Colon (tissue), 2 donors: ENCODE results near the gene GUCY1A2.
"Not testable (repeated sequence)": the region's sequence is repeated elsewhere in the genome, so short reads cannot be mapped to it uniquely, and the experiment has no call there.

Source experiments
- FAIRE-seq: peaks from 2 replicates; lab custom pipeline; 2012; peaks lifted over from hg19 to GRCh38; lab: Jason Lieb, UNC
- donor health status: control.
- donor health status: control.

Gene GUCY1A2

DNA sequence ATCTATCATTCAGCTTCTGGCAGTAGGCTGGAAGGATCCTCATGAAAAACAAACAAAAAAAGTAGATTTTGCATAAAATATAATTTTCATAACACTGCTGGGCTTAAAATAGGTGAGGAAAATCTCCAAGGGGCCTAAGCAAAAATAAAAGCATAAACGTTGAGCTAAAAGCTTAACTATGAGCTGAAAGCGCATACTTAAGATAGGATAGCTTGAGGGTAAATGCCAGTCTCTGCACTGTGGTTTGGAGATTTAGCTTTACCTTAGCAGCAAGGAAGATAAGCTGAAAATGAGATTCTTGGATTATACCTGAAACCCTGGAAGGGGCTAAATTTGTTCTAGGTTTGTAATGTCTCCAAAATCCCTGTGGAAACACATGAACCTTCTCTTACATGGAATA, 183.7 kb downstream of the GUCY1A2 start:
- no peak for FAIRE-seq

DNA sequence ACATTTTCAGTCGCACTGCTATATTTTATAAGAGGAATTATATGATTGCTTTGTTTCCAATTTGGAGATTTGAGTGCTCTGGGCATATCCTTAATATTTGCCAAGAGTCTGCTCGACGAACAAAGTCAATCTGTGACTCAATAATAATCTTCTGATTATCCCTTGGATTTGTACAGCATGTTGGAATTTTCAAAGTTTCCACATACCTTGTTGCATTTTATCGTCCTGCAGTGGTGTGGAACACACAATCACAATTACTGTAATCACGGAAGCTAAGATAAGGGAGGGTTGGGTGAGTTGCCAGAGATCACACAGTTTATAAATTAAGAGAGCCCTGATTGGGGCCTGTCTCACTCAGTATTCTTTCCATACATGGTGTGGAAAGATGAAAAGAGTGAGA, 189.3 kb downstream of the GUCY1A2 start:
- FAIRE-seq: no peak

DNA sequence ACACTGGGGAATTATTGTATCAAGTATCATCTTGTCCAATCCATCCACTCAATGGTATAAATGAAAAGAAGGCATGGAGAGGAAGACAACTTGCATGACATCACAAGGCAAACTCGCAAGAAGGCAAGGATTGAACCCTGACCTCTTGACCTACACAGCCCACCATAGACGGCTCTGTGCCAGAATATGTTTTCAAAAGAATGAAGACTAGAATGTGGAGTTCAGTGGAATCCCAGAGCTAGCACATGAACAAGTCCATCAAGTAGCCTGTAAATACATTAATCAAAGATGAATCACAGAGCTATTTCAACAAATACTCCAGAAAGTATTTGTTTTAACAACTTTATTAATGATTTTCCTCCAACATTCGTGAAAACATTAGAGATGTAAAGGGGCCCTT, 189.7 kb downstream of the GUCY1A2 start:
- no peak for FAIRE-seq

- no peak for FAIRE-seq
These were observed 190.6 kb downstream of the GUCY1A2 start for GRCh38 chr11:106827687-106828086.

DNA sequence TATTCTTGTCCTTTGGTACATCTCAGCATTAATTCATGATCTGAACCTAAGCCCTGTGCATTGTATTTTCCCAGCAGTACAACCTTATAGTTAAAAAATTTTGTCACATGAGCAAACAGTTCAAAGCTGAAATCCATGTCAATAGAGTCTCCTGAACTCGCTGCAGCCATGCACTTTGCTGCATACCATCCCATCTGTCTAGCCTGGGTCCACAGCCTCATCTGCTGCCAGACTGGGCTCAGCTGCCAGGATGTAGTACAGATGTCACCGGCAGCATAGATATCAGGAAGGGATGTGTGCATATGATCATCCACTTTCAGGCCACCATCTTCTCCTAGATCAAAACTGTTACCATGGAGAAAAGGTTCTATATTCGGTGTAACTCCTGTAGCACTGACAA, 191.7 kb downstream of the GUCY1A2 start:
- not testable (repeated sequence) for FAIRE-seq

DNA sequence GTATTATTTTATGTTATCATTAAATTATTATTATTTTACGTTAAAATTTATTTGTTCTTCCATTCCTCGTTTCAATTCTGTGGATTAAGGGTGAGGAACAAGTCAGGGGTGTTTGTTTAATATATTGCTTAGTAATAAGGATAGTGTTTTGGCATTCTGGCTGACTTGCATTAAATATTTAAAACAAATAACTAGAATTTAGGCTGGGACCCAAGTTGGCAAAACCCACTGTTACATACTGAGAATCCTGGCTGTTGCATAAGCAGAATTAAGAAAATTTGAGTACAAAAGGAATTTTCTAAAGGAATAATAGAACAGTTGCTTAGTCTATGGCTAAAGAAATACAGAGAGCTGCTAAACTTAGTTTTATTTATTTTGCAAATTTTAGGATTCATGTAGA, 196.4 kb downstream of the GUCY1A2 start:
- no peak for FAIRE-seq

- no peak for FAIRE-seq
These were observed 197.0 kb downstream of the GUCY1A2 start for GRCh38 chr11:106821291-106821690.

- no peak for FAIRE-seq
These were observed 199.8 kb downstream of the GUCY1A2 start for GRCh38 chr11:106818443-106818842.

DNA sequence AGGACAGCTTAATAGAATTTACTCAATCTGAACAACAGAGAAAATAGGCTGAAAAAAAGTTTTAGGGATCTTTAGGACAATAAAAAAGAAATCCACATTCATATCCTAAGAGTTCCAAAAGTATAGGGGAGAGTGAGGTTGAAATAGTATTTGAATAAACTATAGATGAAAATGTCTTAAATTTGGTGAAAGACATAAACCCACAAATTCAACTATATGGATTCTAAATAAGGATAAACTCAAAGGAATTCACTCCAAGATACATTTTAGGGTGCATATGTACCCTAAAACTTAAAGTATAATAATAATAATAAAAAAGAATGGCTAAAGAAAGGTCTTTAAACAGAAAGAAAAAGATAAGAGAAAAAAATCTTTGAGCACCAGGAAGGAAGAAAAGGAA, 203.1 kb downstream of the GUCY1A2 start:
- no peak for FAIRE-seq

DNA sequence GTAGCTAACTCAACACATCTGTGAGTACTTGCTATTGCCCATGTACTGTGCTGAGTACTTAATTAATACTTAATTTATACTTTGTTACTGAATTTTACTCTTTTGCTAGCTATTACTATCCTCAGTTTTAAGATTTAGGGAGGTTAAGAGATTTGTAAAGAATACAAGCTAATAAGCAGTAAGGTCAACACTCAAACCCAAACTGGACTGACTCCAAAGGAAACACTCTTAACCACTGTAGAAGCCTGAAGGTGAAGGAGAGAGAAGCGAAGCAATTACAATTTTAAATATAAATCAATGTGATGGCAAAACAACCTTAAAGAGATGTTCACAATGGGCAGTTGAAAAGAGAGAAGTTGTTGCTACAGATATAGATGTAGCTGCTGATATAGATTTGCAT, 204.5 kb downstream of the GUCY1A2 start:
- FAIRE-seq: no peak

- FAIRE-seq: no peak
These were observed 224.2 kb downstream of the GUCY1A2 start for GRCh38 chr11:106794058-106794457.

DNA sequence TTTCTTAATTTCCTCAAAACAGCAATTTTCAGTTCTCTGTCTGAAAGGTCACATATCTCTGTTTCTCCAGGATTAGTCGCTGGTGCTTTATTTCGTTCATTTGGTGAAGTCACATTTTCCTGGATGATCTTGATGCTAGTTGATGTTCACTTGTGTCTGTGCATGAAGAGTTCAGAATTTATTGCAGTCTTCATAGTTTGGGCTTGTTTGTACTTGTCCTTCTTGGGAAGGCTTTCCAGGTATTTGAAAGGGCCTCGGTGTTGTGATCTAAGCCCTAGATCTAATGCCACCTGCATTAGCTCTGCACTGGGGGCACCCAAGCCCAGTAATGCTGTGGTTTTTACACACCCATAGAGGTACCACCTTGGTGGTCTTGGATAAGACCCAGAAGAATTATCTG, 228.9 kb downstream of the GUCY1A2 start:
- no peak for FAIRE-seq

DNA sequence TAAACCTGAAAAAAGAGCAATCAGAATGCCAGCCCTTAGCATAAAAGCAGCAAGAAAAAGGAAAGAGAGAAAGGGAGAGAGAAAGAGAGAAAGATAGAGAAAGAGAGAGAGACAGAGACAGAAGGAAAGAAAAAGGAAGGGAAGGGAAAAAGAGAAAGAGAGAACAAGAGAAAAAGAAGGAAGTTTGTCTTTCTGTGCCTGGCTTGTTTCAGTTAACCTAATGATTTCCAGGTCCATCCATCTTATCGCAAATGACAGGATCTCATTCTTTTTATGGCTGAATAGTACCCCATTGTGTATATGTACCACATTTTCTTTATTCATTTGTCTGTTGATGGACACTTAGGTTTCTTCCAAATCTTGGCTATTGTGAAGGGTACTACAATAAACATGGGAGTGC, 230.8 kb downstream of the GUCY1A2 start:
- no peak for FAIRE-seq

- no peak for FAIRE-seq
These were observed 232.2 kb downstream of the GUCY1A2 start for GRCh38 chr11:106785913-106786650.

- FAIRE-seq: not testable (repeated sequence)
These were observed 241.0 kb downstream of the GUCY1A2 start for GRCh38 chr11:106777302-106777701.

DNA sequence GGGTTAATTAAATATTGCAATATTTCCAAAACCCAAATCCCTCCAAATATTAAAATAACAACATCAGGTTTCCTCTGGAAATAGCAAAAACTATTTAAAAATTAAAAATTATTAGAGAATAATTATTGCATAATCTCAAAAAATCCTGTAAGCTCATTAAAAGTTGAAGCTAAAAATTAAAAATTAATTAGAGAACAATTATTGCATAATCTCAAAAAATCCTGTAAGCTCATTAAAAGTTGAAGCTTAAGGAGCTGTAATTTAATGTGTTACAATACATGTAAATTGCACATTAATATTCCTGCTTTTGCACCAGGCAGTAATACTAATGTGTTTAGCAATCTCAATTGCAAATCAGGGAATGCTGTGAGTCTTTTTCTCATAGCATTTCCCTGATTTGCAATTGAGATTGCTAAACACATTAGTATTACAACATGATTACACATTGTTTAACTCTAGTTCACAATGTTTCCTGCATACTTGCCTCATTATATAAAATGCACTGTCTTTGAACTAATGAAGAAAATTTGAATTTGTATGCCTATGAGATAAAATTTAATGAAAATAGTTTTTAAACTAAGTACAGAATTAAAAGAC, 247.7 kb downstream of the GUCY1A2 start:
- FAIRE-seq: no peak

DNA sequence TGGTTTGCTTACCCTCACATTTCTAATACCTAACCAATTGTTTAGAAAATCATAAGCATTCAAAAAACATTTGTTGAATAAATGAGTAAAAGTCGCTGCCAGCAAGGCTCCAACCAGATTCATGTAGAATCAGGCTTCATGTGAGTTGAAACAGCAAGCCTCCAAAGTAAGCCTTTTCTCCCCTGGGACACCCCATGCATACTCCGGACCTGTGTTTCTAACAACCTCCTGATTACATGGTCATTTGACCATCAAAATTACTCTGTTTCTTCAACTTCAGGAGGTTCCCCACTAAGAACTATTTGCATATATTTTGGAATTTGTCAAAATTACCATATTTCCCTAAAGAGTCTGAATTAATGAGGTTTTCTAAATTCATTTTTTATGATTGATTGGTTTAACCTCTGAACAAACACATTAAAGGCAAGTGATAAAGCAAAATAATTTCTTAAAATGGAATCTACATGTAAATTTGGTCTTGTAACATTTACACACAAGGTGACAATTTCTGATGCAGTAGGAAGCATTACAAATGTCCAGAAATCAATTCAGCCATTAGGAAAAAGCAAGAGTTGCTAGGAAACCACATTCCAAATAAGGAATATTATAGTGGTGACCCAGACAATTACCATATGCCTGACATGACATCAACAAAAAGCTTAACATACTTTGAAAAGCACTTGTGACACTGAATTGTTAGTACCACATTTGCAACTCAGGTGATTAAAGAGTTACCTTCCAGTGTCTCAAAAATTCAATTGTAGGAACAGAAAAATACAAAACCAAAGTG, 252.6 kb downstream of the GUCY1A2 start:
- FAIRE-seq: no peak

DNA sequence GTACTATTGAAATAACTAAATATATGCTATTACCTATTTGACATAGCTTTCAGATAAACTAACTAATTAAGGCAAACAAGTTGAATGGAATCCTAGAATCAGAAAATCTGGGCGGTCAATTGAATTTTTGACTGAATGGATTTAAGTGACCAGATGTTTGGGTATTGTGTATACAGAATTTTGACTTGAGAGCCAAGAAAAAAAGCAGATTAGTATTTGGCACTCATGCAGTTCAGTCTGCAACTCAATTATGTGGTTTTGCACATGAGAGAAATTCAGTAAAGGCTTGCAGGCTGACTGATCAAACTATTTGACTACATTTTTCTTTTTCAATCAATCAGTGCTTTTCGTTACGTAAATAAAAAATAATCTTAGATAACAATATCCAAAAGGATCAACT, 254.8 kb downstream of the GUCY1A2 start:
- no peak for FAIRE-seq

- FAIRE-seq: no peak
These were observed 256.5 kb downstream of the GUCY1A2 start for GRCh38 chr11:106761745-106762144.

- no peak for FAIRE-seq
These were observed 257.0 kb downstream of the GUCY1A2 start for GRCh38 chr11:106761240-106761639.

DNA sequence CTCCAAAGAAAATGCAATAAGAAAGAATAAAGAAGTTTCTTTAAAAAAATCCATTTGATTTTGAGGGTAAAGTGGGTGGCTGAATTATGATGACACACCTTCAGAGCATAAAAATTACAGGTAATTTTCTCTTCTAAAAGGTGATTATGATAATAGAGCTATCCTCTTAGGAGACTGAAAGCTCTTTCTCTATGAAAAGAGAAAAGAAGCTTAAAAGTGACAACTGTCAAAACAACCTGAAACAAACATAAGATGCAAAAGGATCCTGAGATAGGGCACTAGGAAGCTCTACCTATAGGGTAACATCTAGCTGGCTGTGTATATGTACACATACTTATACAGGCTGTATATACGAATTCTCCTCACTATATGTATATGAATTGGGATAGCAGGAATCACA, 270.2 kb downstream of the GUCY1A2 start:
- FAIRE-seq: no peak

DNA sequence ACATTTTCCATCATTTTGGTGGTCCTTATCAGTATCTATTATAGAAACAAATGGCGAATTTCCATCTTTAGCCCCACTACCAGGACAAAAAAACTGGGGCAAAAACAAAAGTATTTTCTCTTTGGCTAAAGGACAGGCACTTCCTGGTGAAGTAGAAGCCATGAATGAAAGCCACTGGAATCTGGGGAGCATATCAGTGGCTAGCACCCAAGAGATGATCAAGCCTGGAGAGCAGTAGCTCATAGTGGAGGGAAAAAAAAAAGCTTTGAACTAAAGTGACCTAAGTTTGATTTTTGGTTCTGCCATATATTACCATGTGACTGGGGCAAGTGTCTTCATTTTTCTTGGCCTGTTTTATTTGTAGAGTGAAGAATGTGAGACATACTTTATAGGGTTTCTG, 272.3 kb downstream of the GUCY1A2 start:
- FAIRE-seq: no peak

GRCh38 chr11:106733635-106734034, 284.6 kb downstream of the GUCY1A2 start:
- FAIRE-seq: no peak
